Memory B cell (primary cell): ENCODE results near the gene NREP.

Source experiments
- ATAC-seq: fragments of 150-1000 bp; cut with Tn5 transposase; 2 replicates; pipeline ENCODE4 v1.10.0; 2021; ENCODE audit warnings: low read depth, mild to moderate bottlenecking, moderate library complexity
- DNase-seq, 2 donors: peaks; one replicate each; pipeline ENCODE4 v3.0.0; 2022; ENCODE audit warnings: low spot score in 2 of 2
- H3K27ac Mint-ChIP-seq: one replicate; pipeline ENCODE4 v1.8.0; 2022; ENCODE audit warnings: mild to moderate bottlenecking, moderate library complexity, mixed read lengths
- H3K27me3 Mint-ChIP-seq: one replicate; pipeline ENCODE4 v1.8.0; 2022; ENCODE audit warnings: mixed read lengths
- H3K36me3 Mint-ChIP-seq: one replicate; pipeline ENCODE4 v1.8.0; 2022; ENCODE audit warnings: mild to moderate bottlenecking, mixed read lengths
- H3K4me1 Mint-ChIP-seq: one replicate; pipeline ENCODE4 v1.8.0; 2022; ENCODE audit warnings: mixed read lengths
- H3K4me3 Mint-ChIP-seq: one replicate; pipeline ENCODE4 v1.8.0; 2022; ENCODE audit warnings: mild to moderate bottlenecking, moderate library complexity, mixed read lengths
- H3K9me3 Mint-ChIP-seq: one replicate; pipeline ENCODE4 v1.8.0; 2022; ENCODE audit warnings: mixed read lengths

The NREP gene

GRCh38 chr5:111682641-111683040, 74.4 kb downstream of the NREP start:
- DNase-seq (no peak), ATAC-seq (no peak)
- Mint-ChIP-seq H3K27me3 (no peaks in the 10 kb centered on the region), H3K36me3 (no peaks in the 10 kb centered on the region), H3K4me1 (no peaks in the 10 kb centered on the region), H3K27ac (no peak overlapping the region), H3K4me3 (no peak overlapping the region), H3K9me3 (no peaks in the 10 kb centered on the region)

GRCh38 chr5:111682121-111682520, 74.9 kb downstream of the NREP start:
- Mint-ChIP-seq H3K4me3 (no peak overlapping the region), H3K9me3 (no peaks in the 10 kb centered on the region), H3K4me1 (no peaks in the 10 kb centered on the region), H3K27ac (no peak overlapping the region), H3K27me3 (no peaks in the 10 kb centered on the region), H3K36me3 (no peaks in the 10 kb centered on the region)
- DNase-seq (no peak), ATAC-seq (no peak)

- no peak overlapping the region for H3K27ac Mint-ChIP-seq
- no peaks in the 10 kb centered on the region for H3K9me3 Mint-ChIP-seq
- no peaks in the 10 kb centered on the region for H3K27me3 Mint-ChIP-seq
- DNase-seq = no peak
- H3K4me1 Mint-ChIP-seq = no peaks in the 10 kb centered on the region
- no peak for ATAC-seq
- no peaks in the 10 kb centered on the region for H3K36me3 Mint-ChIP-seq
- H3K4me3 Mint-ChIP-seq = no peak overlapping the region
Measured at GRCh38 chr5:111681414-111682120, 75.4 kb downstream of the NREP start.

GRCh38 chr5:111680737-111681413, 76.1 kb downstream of the NREP start:
- no peaks in the 10 kb centered on the region for H3K4me1 Mint-ChIP-seq
- H3K27ac Mint-ChIP-seq = no peak overlapping the region
- no peak for ATAC-seq
- H3K9me3 Mint-ChIP-seq = no peaks in the 10 kb centered on the region
- no peaks in the 10 kb centered on the region for H3K36me3 Mint-ChIP-seq
- DNase-seq = no peak
- H3K27me3 Mint-ChIP-seq = no peaks in the 10 kb centered on the region
- H3K4me3 Mint-ChIP-seq = no peak overlapping the region

- Mint-ChIP-seq H3K4me1 (no peaks in the 10 kb centered on the region), H3K9me3 (no peaks in the 10 kb centered on the region), H3K27ac (no peak overlapping the region), H3K4me3 (no peak overlapping the region), H3K36me3 (no peaks in the 10 kb centered on the region), H3K27me3 (no peaks in the 10 kb centered on the region)
- no peak for DNase-seq
- no peak for ATAC-seq
Measured at GRCh38 chr5:111679611-111680010, 77.4 kb downstream of the NREP start.
